ENCODE measurements around the gene CNN2. TPM values are rescaled to one million over a fixed set of nuclear protein-coding genes. Genes with fewer than 3 reads are reported as not detected.

CNN2 gene
- total RNA-seq, 2 experiments from 2014 or later = 307 to 318 TPM

- Mint-ChIP-seq H3K4me3 (peak overlapping the region; percentile 87), H3K9me3 (no peaks in the 10 kb centered on the region), H3K27me3 (peaks cover 4% of the 10 kb centered on the region), H3K36me3 (ENCODE audit: low read depth) (peaks cover 84% of the 10 kb centered on the region), H3K4me1 (ENCODE audit: low read depth) (peaks cover 46% of the 10 kb centered on the region), H3K27ac (peak overlapping the region; percentile 98)
- ChIA-PET CTCF (interaction anchor here (1.1 to 2.2 kb wide), 4 partner anchors 16 to 163 kb away, joined by 3 to 11 read pairs (median 5); partner anchors contain the start of gene CNN2), POLR2A (interaction anchor here (1.0 to 21.0 kb wide), 12 partner anchors 1 to 188 kb away, joined by 3 to 1253 read pairs (median 8); partner anchors contain the start of genes ABCA7, ARHGAP45, CIRBP and CNN2)
- Histone ChIP-seq H3K27me3 (ENCODE audit: control insufficient read depth in 1 of 2, insufficient read depth in 2 of 2, low read length in 2 of 2) (no peaks in the 10 kb centered on the region), H3K27ac (ENCODE audit: low read depth in 1 of 2, low read length in 2 of 2) (peak overlapping the region in 1 of 2 donors; percentile 56), H3K36me3 (ENCODE audit: insufficient read depth, low read length) (peaks cover 79% of the 10 kb centered on the region), H3K4me1 (ENCODE audit: insufficient read depth, low read length) (peaks cover 89% of the 10 kb centered on the region), H3K9me3 (ENCODE audit: control insufficient read depth in 1 of 2, insufficient read depth in 1 of 2, low read length in 2 of 2) (no peaks in the 10 kb centered on the region), H3K4me3 (ENCODE audit: low read length) (peak overlapping the region; percentile 3)
- no peak for TF ChIP-seq CTCF (IDR thresholded peaks at IDR 0.05)
- DNase-seq (no peak), ATAC-seq (ENCODE audit: poor library complexity) (no peak)
- intact Hi-C loops (cut with DNase I, micrococcal nuclease) = no loop called here
Measured at GRCh38 chr19:1081301-1082164, 55.1 kb downstream of the CNN2 start.

GRCh38 chr19:1082165-1082927 lies 55.9 kb downstream of the CNN2 start:
- H3K4me1 ChIP-seq (ENCODE audit: insufficient read depth, low read length) = peaks cover 92% of the 10 kb centered on the region
- peak; percentile 76 to 95 (median 86) for DNase-seq
- Mint-ChIP-seq H3K27ac (peak overlapping the region; percentile 98), H3K4me3 (peak overlapping the region; percentile 87), H3K36me3 (ENCODE audit: low read depth) (peaks cover 77% of the 10 kb centered on the region), H3K9me3 (no peaks in the 10 kb centered on the region), H3K27me3 (no peaks in the 10 kb centered on the region), H3K4me1 (ENCODE audit: low read depth) (peaks cover 39% of the 10 kb centered on the region)
- intact Hi-C loops (cut with DNase I, micrococcal nuclease) = no loop called here
- H3K9me3 ChIP-seq (ENCODE audit: control insufficient read depth in 1 of 2, insufficient read depth in 1 of 2, low read length in 2 of 2) = no peaks in the 10 kb centered on the region
- no peak for TF ChIP-seq CTCF (IDR thresholded peaks at IDR 0.05)
- peaks cover 88% of the 10 kb centered on the region for H3K36me3 ChIP-seq (ENCODE audit: insufficient read depth, low read length)
- peak overlapping the region; percentile 34 to 64 for H3K27ac ChIP-seq (ENCODE audit: low read depth in 1 of 2, low read length in 2 of 2)
- H3K4me3 ChIP-seq (ENCODE audit: low read length) = no peak overlapping the region
- ChIA-PET CTCF (interaction anchor here (0.8 to 2.2 kb wide), 5 partner anchors 17 to 162 kb away, joined by 3 to 11 read pairs (median 4); partner anchors contain the start of genes CNN2 and RNU6-2), POLR2A (interaction anchor here (0.6 to 21.0 kb wide), 11 partner anchors 0 to 187 kb away, joined by 3 to 1253 read pairs (median 6); partner anchors contain the start of genes ABCA7, ARHGAP45, CIRBP and CNN2)
- H3K27me3 ChIP-seq (ENCODE audit: control insufficient read depth in 1 of 2, insufficient read depth in 2 of 2, low read length in 2 of 2) = no peaks in the 10 kb centered on the region
- ATAC-seq (ENCODE audit: poor library complexity) = peak; percentile 76
